Activated T-helper 2 cell treated with anti-CD3 and anti-CD28 coated beads, Interferon-gamma antibody, Interleukin-2, Interleukin-4, amounts not matched to agents 10 μg/mL and 5 μg/mL and 100 μg/mL, durations not matched to agents 14 hours and 24 hours and 36 hours (primary cell): ENCODE data around the gene GRM4. TPM values are rescaled to one million over a fixed set of nuclear protein-coding genes. Genes with fewer than 3 reads are reported as not detected.

Experiments
- DNase-seq: peaks from one replicate; pipeline ENCODE4 v3.0.0; 2021; ENCODE audit warnings: low spot score
- H3K27ac Mint-ChIP-seq: one replicate; pipeline ENCODE4 v1.8.0; 2021; ENCODE audit warnings: mixed read lengths
- H3K27me3 Mint-ChIP-seq: one replicate; pipeline ENCODE4 v1.8.0; 2021; ENCODE audit warnings: low read depth, mixed read lengths
- H3K36me3 Mint-ChIP-seq: one replicate; pipeline ENCODE4 v1.8.0; 2021; ENCODE audit warnings: low read depth, mixed read lengths
- H3K4me1 Mint-ChIP-seq: one replicate; pipeline ENCODE4 v1.8.0; 2021; ENCODE audit warnings: low read depth, mixed read lengths
- H3K4me3 Mint-ChIP-seq: one replicate; pipeline ENCODE4 v1.8.0; 2021; ENCODE audit warnings: low read depth, mild to moderate bottlenecking, moderate library complexity, mixed read lengths
- H3K9me3 Mint-ChIP-seq: one replicate; pipeline ENCODE4 v1.8.0; 2021; ENCODE audit warnings: mixed read lengths
- intact Hi-C: fragments of 100-400 bp; cut with micrococcal nuclease; formaldehyde crosslinking; loops from one replicate; pipeline ENCODE4 v1.15.1; 2023
- total RNA-seq: library from RNA; stranded (reverse); gene quantifications from 2 replicates; pipeline ENCODE4 v1.2.3, GENCODE V29; 2022

GRM4 gene
- total RNA-seq, 1 donor from 2014 or later = not detected

DNA sequence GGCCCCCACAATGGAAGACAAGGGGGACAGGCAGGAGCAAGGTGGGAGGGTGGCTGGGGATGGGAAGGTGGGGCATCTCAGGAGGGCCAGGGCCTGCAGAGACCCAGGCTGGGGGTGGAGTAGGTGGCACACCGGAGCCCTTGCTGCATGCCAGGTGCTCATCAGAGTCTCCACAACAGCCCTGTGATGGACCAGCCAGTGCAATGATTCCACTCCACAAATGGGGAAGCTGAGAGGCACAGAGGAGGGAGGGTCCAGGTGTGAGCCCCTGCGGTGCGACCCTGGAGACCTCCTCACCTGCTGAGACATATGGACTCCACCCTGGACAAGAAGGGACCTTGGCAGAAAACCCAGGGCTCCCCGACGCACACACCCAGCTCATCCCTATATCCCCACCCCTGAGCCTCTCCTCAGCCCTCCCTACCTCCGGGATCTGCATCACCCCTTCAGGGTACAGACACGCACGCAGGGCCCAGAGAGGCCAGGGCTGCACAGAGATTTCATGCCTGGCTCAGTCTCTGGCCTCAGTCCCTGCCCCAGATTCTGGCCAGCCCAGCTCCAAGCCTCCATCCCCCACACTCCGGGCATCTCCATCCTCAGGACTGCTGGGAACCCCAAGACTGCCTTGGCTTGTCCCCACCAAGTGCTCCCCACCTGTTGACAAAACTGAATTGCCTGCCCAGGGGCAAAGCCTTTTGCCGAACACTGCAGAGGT is 7.1 kb upstream of the GRM4 start:
- intact Hi-C loops = loop anchor here (5.0 kb wide), 1 partner anchor 381 kb away; no protein-coding TSS in a partner anchor
- no peak for DNase-seq
- no peaks in the 10 kb centered on the region for H3K4me1 Mint-ChIP-seq
- no peak overlapping the region for H3K4me3 Mint-ChIP-seq
- H3K27me3 Mint-ChIP-seq = peaks cover 62% of the 10 kb centered on the region
- H3K27ac Mint-ChIP-seq = no peak overlapping the region
- no peaks in the 10 kb centered on the region for H3K36me3 Mint-ChIP-seq
- H3K9me3 Mint-ChIP-seq = no peaks in the 10 kb centered on the region

DNA sequence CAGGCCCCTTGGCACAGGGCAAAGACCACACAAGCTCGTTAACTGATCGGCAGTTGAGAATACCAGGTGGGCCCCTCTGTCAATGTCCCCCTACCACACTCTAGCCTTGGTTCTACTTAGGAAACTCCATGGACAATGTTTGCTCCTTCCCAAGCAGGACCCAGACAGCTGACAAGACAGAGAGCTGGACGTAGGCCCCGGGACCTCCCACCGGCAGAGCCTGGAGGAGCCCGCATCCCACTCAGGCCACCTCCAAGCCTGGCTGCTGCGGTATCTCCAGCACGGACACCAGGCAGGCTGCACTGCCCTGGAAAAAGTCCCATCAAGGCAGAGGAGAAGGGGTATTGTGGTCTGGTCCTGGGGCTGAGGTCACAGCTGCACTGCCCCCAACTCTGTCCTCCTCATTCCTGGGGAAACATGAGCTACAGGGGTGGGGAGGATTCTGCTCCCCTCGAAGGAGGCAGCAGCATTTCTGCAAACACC is 6.2 kb upstream of the GRM4 start:
- Mint-ChIP-seq H3K36me3 (no peaks in the 10 kb centered on the region), H3K27me3 (peaks cover 62% of the 10 kb centered on the region), H3K4me1 (no peaks in the 10 kb centered on the region), H3K27ac (no peak overlapping the region), H3K4me3 (no peak overlapping the region), H3K9me3 (no peaks in the 10 kb centered on the region)
- DNase-seq = no peak
- intact Hi-C loops = loop anchor here (5.0 kb wide), 1 partner anchor 380 kb away; no protein-coding TSS in a partner anchor

DNA sequence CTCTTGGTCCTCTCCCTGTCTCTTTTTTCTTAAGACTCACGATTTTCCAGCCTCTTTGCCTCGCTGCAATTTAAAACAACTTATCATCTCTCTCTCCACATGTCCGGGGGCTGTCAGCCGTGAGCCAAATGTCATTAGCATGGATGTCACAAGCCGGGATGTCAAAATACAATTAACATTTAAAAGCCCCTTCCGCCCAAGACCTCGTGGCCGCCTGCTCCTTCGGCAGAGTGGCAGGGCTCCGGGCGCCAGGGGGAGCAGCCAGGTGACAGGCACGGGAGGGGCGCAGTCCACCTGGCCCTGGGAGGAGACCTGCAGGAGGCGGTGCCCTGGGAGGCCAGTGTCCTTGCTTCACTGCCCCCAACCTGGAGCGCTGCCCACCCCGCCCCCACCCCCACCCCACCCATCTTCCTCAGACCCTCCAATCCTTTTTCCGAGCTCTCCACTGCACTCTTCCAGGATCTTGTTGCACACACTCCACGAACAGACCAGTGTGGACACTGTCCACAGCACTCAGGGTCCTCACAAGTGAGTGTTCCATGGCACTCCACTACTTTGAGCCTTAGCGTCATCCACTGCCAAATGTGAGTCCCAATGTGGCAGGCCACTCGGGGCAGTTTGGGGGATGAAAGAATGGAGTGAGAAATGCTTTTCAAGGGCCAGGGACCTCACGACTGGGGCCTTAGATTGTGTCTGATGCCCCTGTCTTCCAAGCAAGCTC is 5.6 kb upstream of the GRM4 start:
- H3K36me3 Mint-ChIP-seq = no peaks in the 10 kb centered on the region
- H3K4me1 Mint-ChIP-seq = no peaks in the 10 kb centered on the region

DNA sequence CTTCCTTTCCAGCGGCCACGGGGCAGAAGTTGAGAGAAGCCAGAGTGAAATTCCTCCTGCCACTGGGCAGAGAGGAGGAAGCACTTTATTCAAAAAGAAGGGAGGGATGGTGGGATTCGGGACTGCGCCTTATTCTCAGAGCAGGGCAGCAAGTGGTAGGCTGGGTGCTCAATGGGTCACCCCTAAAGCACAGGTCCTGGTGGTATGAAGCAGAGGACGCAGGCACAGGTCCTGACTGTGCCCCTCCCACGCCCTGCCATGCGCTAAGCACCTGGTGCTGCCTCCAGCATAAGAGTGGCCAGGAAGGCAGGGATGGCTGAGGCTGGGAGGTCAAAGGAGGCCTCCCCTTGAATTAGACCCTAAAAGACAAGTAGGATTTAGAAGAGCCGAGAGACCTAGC is 4.9 kb upstream of the GRM4 start:
- H3K9me3 Mint-ChIP-seq = no peaks in the 10 kb centered on the region
- no peak overlapping the region for H3K27ac Mint-ChIP-seq
- H3K27me3 Mint-ChIP-seq = peaks cover 66% of the 10 kb centered on the region
- intact Hi-C loops = loop anchor here (5.0 kb wide), 1 partner anchor 378 kb away; no protein-coding TSS in a partner anchor
- peaks cover 2% of the 10 kb centered on the region for H3K4me1 Mint-ChIP-seq
- no peak overlapping the region for H3K4me3 Mint-ChIP-seq
- H3K36me3 Mint-ChIP-seq = no peaks in the 10 kb centered on the region
- no peak for DNase-seq

More for the DNA sequence above, 5.6 kb upstream of the GRM4 start:
- intact Hi-C loops = loop anchor here (5.0 kb wide), 1 partner anchor 379 kb away; no protein-coding TSS in a partner anchor
- peaks cover 62% of the 10 kb centered on the region for H3K27me3 Mint-ChIP-seq
- no peak for DNase-seq
- H3K9me3 Mint-ChIP-seq = no peaks in the 10 kb centered on the region
- H3K4me3 Mint-ChIP-seq = no peak overlapping the region
- H3K27ac Mint-ChIP-seq = no peak overlapping the region

DNA sequence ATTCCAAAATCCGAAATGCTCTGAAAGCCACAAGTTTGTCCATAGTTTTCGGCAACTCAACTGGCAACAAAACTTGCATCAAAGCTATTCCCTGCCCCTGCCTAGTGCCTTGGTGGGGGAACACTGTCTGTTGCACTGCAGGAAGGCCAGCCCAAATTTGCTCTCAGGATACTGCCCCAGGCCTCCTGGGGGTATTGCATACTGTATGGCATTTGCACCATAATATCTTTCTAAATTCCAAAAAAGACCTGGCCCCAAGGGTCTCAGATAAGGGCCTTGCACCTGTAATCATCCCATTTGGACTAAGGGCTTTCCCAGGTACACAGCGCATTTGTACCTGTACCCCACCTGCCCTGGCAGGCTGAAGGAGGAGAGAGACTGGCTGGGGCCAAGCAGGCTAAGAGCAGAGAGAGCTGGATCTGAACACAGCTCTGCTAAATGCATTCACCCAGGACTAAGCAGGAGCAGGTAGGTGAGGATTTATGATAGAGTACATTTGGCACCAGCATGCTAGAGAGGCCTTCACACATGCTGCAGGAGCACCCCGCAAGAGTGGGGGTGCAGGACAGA is 4.0 kb upstream of the GRM4 start:
- intact Hi-C loops = loop anchor here (5.0 kb wide), 1 partner anchor 378 kb away; no protein-coding TSS in a partner anchor
- H3K4me1 Mint-ChIP-seq = peaks cover 2% of the 10 kb centered on the region
- no peak overlapping the region for H3K27ac Mint-ChIP-seq
- peaks cover 65% of the 10 kb centered on the region for H3K27me3 Mint-ChIP-seq
- H3K4me3 Mint-ChIP-seq = no peak overlapping the region
- no peaks in the 10 kb centered on the region for H3K9me3 Mint-ChIP-seq
- no peak for DNase-seq
- no peaks in the 10 kb centered on the region for H3K36me3 Mint-ChIP-seq

DNA sequence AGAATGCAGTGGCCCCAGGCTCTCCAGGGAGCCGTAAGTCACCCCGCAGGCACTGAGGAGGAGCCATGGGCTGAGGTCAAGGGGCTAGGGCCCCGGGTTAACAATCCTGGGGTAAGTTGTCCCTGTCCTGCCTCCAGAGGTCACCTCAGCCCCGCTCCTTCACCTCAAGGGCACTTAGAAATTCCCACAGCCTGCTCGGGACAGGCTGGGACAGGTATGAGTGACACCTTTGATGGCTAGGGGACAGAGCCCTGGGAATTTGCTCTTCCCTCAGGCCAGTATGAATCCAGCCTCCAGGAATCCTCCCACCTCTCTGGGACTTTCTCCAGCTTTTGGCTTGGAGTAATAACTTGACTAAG is 3.5 kb upstream of the GRM4 start:
- no peak overlapping the region for H3K27ac Mint-ChIP-seq
- H3K27me3 Mint-ChIP-seq = peaks cover 65% of the 10 kb centered on the region
- H3K9me3 Mint-ChIP-seq = no peaks in the 10 kb centered on the region
- H3K4me3 Mint-ChIP-seq = no peak overlapping the region
- peaks cover 2% of the 10 kb centered on the region for H3K4me1 Mint-ChIP-seq
- intact Hi-C loops = no loop called here
- no peaks in the 10 kb centered on the region for H3K36me3 Mint-ChIP-seq
- no peak for DNase-seq

DNA sequence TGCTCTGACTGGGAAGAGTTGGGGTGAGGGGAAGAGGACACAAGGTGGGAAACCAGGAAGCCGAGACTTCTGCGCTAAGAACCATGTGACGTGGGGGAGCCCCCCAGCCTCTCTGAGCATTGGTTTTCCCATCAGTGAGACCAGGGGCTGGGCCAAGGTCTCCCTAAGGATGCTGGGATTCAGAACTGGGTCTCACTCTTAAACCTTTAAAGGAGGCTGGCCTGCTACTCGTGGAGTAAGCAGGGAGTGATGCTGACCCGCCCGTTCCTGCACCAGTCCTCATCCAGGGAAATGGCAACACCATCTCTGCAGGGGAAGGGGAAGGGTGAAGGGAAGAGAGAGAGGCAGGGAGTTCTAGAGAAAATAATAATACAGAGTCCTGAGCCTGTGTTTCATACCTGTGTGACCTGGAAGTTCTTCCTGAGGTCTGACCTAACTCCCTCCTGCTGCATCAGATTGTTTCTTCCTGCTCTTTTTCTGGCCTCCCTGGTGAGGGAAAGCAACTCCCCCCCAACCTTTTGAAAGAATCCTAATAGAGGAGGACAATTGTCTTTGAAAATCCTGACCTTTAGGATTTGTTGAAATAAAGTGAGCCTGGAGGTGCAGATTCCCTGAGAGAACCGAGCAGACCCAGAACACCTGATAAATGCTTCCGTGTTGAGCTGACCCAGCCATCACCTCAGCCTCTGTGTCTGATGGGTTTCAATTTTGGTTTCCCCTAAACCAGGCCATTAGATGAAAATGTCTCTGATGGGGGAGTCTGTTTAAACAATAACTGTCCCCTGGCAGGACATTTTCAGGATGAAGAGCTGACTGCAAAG is 3.0 kb upstream of the GRM4 start:
- Mint-ChIP-seq H3K36me3 (no peaks in the 10 kb centered on the region), H3K27me3 (peaks cover 60% of the 10 kb centered on the region), H3K4me1 (peaks cover 2% of the 10 kb centered on the region), H3K9me3 (no peaks in the 10 kb centered on the region), H3K4me3 (no peak overlapping the region), H3K27ac (no peak overlapping the region)
- DNase-seq = no peak
- intact Hi-C loops = no loop called here

DNA sequence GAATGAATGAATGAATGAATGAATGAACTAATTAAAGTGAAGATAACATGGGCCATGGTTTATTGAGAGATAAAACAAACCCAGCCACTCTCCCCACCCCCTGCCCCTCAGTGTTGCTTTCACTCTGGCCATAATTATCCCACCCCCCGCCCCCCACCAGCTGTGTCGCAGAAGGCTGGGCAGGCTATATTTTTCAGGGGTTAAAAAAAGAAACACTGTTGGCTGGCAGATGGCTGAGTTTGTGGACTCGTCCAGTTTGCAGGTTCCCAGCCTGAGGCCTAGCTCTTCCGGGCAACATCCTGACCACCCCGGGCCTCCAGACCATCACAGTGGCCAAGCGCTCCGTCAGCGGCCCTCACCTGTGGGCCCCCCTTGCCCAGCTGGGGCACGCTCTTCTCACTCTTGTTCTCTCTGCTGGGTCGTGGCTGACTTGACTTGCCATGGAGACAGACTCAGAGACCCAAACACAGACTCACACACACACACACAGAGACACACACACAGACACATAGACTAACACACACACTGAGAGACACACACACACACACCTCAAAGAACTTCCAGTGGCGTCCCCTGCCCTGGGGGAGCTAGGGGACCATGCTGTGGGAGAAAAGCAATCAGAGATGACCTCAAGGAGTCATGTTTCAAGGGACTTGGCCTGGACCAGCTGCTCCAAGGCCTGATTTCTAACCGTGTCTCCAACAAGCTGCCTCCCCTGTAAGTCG is 2.2 kb upstream of the GRM4 start:
- no peak for DNase-seq
- H3K36me3 Mint-ChIP-seq = no peaks in the 10 kb centered on the region
- H3K4me1 Mint-ChIP-seq = peaks cover 2% of the 10 kb centered on the region
- peaks cover 65% of the 10 kb centered on the region for H3K27me3 Mint-ChIP-seq
- H3K4me3 Mint-ChIP-seq = no peak overlapping the region
- H3K9me3 Mint-ChIP-seq = no peaks in the 10 kb centered on the region
- H3K27ac Mint-ChIP-seq = no peak overlapping the region
- intact Hi-C loops = no loop called here

DNA sequence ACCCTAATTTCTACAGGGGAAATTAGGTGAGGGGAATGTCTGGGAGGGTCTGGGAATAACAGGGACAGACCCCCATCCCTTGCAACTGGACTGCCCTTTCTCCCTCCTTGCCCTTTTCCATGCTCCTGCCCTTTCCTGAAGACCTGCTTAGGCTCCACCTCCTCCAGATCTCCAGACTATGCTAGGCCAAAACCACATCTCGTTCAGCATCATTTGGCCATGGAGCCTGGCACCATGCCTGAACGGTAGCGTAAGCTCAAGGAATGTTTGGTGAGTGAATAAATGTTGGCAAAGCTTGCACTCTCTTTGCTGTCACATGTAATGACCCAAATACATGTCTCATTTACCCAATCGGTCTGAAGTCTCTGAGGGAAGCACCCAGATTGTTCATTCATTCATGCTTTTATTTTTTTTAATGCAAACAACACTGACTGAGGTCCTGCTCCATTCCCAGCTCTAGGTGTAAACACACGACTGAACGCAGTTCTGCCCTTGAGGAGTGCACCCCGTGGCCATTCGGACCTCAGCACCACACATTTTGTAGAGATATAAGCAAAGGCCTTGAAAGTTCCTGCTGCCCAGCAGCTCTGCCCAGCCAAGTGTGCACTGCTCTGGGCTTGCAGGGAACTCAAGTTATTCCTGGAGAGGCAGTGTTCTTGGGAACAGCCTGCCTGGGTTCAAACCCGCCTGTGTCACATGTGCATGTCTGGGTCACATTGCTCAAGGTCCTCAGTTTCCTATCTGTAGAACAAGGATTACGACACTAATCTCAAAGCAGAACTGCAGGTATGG is 1.1 kb upstream of the GRM4 start:
- H3K27me3 Mint-ChIP-seq = peaks cover 66% of the 10 kb centered on the region
- no peak overlapping the region for H3K4me3 Mint-ChIP-seq
- no peaks in the 10 kb centered on the region for H3K36me3 Mint-ChIP-seq
- no peak for DNase-seq
- intact Hi-C loops = no loop called here
- H3K9me3 Mint-ChIP-seq = no peaks in the 10 kb centered on the region
- H3K27ac Mint-ChIP-seq = no peak overlapping the region
- peaks cover 2% of the 10 kb centered on the region for H3K4me1 Mint-ChIP-seq

DNA sequence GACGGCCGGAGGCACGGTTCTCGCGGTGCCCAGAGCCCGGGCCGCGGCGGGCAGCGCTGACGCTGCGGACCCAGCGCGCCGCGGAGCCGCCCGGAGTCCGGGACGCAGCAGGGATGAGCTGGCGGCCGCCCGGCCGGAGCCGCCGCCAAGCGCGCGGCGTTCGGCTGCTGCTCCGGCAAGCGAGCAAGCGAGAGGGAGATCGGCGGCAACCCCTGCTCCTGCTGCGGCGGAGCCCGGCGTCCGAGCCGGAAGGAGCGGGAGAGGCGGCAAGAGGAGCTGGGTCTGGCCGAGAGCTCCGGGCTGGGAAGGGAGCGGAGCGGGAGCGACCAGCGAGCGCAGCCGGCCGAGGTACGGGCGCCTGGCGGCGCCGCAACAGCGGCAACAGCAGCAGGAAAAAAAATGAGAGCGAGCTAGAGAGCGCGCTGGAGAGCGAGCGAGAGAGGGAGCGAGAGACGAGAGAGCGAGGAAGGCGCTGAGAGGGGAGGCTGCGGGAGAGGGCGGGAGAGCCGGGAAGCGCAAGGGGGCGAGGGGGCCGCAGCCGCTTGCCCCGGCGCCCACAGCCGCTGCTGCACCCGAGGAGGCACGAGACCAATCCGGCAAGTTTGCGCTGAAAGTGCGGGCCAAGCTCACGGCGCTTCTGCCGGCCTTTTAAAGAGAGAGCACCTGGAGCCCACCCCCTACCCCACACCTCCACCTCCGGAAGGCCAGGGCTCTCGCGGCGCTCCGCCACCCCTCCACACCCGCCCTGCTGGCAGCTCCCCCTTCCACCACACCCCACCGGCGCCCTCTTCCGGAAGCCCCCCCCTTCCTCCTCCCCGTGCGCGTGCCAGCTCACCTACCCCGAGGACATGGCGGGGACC is 496 bp downstream of the GRM4 start:
- no peak for DNase-seq
- Mint-ChIP-seq H3K27me3 (peaks cover 67% of the 10 kb centered on the region), H3K4me1 (peaks cover 2% of the 10 kb centered on the region), H3K4me3 (no peak overlapping the region), H3K27ac (no peak overlapping the region), H3K36me3 (no peaks in the 10 kb centered on the region), H3K9me3 (no peaks in the 10 kb centered on the region)
- intact Hi-C loops = no loop called here
